GM04503 (cell line): ENCODE measurements around the gene TMEM37.

ENCODE experiments used
- DNase-seq: peaks from one replicate; pipeline ENCODE4 v3.0.0-alpha.2; 2012; ENCODE audit warnings: low read depth

TMEM37 gene

GRCh38 chr2:119419065-119419464 is 12.6 kb upstream of the TMEM37 start:
- DNase-seq: no peak

DNA sequence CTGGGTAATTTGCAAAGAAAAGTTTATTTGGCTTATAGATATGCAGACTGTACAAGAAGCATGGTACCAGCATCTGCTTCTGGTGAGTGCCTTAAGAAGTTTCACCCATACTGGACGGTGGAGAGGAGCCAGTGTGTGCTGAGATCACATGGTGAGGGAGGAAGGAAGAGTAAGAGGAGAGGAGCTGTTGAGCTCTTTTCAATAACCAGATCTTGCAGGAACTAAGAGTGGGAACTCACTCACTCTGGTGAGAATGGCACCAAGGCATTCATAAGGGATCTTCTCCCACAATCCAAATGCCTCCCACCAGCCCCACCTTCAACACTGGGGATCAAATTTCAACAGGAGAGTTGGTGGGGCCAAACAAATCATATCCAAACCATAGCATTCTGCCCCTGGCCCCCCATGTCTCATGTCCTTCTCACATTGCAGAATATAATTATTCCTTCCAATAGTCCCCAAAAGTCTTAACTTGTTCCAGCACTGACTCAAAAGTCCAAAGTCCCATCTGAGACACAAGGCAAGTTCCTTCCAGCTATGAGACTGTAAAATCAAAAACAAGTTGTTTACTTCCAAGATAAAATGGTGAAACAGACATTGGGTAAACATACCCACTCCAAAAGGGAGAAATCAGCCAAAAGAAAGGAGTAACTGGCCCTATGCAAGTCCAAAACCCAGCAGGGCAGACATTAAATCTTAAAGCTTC is 11.7 kb upstream of the TMEM37 start:
- no peak for DNase-seq

GRCh38 chr2:119421304-119421703 is 10.3 kb upstream of the TMEM37 start:
- DNase-seq: no peak

GRCh38 chr2:119421741-119422140 is 9.9 kb upstream of the TMEM37 start:
- no peak for DNase-seq

DNA sequence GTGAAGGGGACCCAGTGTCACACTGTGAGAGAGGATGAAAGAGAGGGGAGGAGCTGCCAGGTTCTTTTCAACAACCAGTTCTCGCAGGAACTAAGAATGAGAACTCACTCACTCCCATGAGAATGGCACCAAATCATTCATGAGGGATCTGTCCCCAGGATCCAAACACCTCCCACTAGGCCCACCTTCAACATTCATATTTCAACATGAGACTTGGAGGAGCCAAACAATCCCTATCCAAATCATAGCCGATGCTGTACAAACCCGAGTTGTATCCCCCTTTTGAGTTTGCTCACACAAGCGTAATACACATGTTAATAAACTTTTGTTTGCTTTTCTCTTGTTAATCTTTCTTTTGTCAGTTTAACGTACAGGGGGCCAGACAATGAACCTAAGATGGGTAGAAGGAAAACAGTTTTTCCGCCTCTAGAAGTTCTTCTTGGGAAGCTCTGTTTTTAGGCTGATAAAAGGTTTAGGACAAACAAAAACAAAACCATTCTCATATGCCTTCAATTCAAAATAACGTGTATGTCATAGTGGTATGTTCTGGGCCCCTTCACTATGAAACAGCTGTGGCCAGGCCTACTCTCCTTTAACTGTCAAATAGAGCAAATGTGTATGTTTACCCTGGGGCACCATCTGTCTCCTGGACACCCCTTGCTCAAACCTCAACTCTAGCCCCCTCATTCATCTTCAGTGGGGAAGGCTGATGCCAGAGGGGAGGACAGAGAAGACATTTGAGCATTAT is 9.1 kb upstream of the TMEM37 start:
- DNase-seq: no peak

GRCh38 chr2:119423108-119423444 is 8.6 kb upstream of the TMEM37 start:
- DNase-seq: no peak

- no peak for DNase-seq
These were observed 7.8 kb upstream of the TMEM37 start for GRCh38 chr2:119423811-119424210.

DNA sequence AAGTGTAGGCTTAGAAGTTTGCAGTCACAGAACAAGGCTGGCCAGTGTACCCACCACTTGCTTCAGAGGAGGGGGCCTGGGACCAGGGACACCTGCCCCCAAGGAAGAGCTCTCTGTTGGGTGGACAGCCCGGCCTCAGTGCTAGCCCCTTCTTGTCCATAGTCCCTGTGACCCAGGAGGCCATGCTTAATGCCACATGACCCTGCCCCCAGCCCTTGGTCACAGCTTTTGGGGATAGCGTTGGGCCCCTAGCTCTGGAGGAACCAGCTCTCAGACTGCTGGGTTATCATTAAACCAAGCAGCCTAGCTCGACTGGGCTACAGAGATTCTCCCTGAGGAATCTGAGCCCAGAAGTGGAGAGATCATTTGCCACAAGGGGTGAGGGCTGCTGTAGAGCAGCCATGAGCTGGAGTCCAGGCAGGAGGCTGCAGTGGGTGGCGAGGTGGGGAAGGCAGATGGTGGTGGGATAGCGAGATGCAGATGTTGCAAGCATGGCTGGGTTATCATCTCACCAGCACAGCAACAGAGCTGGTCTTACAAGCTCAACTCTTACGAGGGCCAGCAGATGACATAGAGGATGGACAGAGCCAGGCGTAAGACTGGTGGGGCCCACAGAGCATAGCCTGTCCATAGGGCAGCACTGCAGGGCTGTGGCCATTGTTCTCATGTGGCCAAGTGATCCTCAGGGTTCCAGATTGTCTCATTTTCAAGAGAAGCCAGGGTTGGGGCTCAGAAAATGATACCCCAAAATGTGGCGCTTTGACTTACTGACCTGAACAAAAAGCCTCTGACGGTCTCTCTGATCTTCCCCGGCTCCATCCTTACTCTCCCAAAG is 7.2 kb upstream of the TMEM37 start:
- DNase-seq: no peak

GRCh38 chr2:119425119-119425405 is 6.6 kb upstream of the TMEM37 start:
- DNase-seq: no peak

DNA sequence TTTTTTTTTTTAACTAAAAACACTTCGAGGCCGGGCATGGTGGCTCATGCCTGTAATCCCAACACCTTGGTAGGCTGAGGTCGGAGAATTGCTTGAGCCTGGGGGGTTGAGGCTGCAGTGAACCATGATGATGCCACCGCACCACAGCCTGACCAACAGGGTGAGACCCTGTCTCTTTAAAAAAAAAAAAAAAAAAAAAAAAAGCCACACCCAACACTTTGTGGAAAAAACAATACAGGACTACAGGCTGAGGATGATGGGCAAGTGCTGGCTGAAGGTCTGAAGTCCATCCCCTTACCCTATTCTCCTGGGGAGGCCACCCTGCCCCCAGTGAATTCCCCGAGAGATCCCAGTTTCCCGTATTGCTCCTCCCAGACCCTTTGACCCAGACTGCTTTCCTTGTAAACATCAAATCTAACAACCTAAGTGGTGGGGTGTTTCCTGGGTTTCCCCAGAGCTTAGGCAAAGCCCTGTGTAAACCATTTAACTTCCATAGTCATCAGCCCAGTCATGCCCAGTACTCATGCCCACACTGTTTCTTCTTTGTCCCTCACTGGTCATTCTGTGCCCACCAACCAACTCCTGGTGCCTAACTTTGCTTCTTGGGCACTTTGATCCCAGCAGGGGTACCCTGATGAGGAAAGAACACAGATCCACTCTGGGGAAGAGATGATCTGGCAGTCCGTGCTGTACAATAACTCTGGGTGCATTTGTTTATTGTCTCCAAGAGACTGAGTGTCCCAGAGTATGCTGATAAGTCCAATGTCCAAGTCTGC is 5.8 kb upstream of the TMEM37 start:
- DNase-seq: no peak

- no peak for DNase-seq
These were observed 5.3 kb upstream of the TMEM37 start for GRCh38 chr2:119426396-119426675.

- DNase-seq: no peak
These were observed 4.8 kb upstream of the TMEM37 start for GRCh38 chr2:119426801-119427395.

GRCh38 chr2:119427756-119428155 is 3.9 kb upstream of the TMEM37 start:
- no peak for DNase-seq

DNA sequence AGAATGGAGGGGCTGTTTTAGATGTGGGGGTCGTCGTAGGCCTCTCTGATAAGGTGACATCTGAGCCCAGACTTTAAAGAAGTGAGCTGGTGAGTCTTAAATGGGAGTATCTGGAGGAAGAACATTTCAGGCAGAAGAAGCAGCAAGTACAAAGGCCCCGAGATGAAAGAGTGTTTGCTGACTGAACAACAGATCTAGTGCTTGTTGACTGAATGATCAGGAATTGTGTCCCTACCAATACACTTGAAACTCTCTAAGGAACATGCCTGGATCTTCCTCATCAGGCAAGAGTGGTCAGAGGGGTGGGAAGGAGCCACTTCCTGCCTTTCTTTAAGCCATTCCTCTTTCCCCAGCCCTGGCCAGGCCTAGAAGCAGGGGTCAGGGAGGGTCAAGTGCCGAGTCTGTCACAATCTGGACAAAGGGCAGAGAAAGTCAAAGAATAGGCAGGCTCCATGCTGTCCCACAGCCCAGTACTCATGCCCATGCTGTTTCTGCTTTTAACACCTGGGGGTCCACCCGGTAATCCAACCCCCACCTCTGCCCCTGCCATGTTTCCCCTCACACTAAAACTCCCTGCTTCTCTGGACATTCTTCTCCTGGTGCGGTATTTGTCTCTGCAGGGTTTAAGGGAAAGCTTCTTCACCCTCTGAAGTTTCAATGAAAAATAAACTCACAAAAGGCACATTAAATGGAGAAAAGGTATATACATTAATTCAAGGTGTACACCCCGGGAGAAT is 3.0 kb upstream of the TMEM37 start:
- no peak for DNase-seq

DNA sequence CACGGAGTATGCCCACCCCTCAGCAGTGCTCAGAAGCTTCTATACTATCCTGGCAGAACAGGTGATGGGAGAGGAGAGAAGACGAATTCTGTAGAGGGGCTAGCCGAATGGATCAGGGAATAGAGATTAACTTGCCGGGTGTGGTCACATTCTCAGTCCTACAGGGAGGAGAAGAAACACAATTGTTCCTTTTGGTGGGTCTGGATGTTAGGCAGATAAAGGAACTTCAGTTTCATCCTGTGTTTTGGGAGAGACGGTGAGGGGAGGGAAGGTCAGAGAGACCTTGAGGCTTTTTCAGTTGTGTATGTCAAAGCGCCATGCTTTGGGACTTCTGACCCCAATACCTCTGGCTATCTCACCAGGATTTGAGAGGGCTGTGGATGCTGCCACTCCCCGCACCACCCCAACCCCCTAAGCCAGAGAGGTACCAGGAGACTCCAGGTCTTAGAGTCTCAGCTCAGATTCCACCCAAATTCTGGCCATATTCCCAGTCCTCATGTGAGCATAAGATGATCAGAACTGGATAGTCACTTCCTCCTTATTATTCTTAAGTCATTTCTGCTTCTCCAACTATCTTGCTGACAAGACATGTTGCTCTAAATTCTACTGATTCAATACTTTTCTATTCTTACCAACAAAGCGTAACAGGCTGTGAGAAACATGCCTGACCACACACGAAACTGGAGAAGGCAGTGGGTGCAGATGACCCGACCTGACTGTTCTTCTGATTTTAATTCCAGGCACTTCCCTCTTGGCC is 2.3 kb upstream of the TMEM37 start:
- no peak for DNase-seq

DNA sequence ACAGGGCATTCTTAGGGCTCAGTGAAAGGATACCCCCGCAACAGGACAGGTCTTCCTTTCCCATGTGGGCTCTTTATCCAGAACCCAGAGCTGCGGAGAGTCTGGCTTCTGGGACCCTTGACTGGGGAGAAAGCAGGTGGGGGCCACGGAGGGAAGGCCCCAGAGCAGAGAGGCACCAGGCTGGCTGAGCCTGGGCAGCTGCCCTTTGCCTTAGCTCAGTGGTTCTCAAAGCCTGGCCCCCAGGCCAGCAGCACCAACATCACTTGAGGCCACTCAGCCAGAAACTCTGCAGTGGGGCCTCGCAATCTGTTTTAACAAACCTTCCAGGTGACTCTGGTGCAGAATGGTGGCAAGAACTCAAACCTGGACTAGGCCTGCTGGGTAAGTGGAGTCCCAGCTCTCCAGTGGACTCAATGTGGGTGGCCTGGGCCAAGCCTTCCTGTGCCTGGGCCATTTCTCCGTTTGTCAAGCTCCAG is 1.6 kb upstream of the TMEM37 start:
- DNase-seq: no peak

- no peak for DNase-seq
These were observed 559 bp downstream of the TMEM37 start for GRCh38 chr2:119431976-119432850.

- no peak for DNase-seq
These were observed 1.3 kb downstream of the TMEM37 start for GRCh38 chr2:119432851-119433522.
